GM23338 (cell line): ENCODE measurements around the gene APH1B. TPM values are rescaled to one million over a fixed set of nuclear protein-coding genes. Genes with fewer than 3 reads are reported as not detected.

Experiments used
- CREB1 ChIP-seq: fragments of 250-450 bp; sonication (Bioruptor Pico); IDR thresholded peaks from 2 replicates; pipeline ENCODE4 v1.5.0; 2020; ENCODE audit warnings: low read depth, mild to moderate bottlenecking, moderate library complexity
- CTCF ChIP-seq, 2 experiments: fragments of 200-600 bp in 1 of 2; sonication (generic) in 1 of 2; conservative IDR thresholded peaks; 2 replicates each; pipeline versions ENCODE4 v1.5.1 to v1.6.1; 2016 to 2017; ENCODE audit warnings: antibody characterized with exemption in 2 of 2, low read depth in 2 of 2, mild to moderate bottlenecking in 2 of 2, moderate library complexity in 1 of 2
- JUNB ChIP-seq: IDR thresholded peaks from one replicate; pipeline ENCODE4 v1.6.1; 2016; ENCODE audit warnings: antibody characterized with exemption; ENCODE audit not compliant: unreplicated experiment
- NANOG ChIP-seq: IDR thresholded peaks from 2 replicates; pipeline ENCODE4 v1.6.1; 2016; ENCODE audit warnings: antibody characterized with exemption, borderline replicate concordance
- REST ChIP-seq: IDR thresholded peaks from one replicate; pipeline ENCODE4 v1.6.1; 2018; ENCODE audit warnings: antibody characterized with exemption; ENCODE audit not compliant: unreplicated experiment
- STAT1 ChIP-seq: IDR thresholded peaks from one replicate; pipeline ENCODE4 v1.6.1; 2016; ENCODE audit warnings: antibody characterized with exemption; ENCODE audit not compliant: unreplicated experiment
- ZNF331 ChIP-seq: fragments of 250-450 bp; sonication (Bioruptor Pico); IDR thresholded peaks from 2 replicates; pipeline ENCODE4 v1.5.0; 2020; ENCODE audit warnings: low read depth, mild to moderate bottlenecking, moderate library complexity
- polyA plus RNA-seq: library from polyadenylated mRNA; unstranded; fragments of >200 nt; fragmentation: Nextera tagmentation; extraction: Ambion mirVana; gene quantifications from 2 replicates; pipeline ENCODE4 v1.2.1, GENCODE V29; 2016
- total RNA-seq: library from RNA; depleted of rRNA; stranded (reverse); fragments of >200 nt; shearing (Covaris generic); gene quantifications from 2 replicates; pipeline ENCODE4 v1.2.3, GENCODE V29; 2014; rRNA removed

Gene APH1B
- total and polyA plus RNA-seq, 2 experiments from 2014 or later = 14.3 to 24.4 TPM

- no peak for TF ChIP-seq REST
- TF ChIP-seq NANOG = no peak
- TF ChIP-seq CREB1 (CRISPR knock-in tag) = no peak
- TF ChIP-seq JUNB = no peak
- TF ChIP-seq ZNF331 (CRISPR knock-in tag) = no peak
- TF ChIP-seq CTCF (conservative IDR thresholded peaks at IDR 0.05; ENCODE audit: low read depth in 2 of 2) = no peak
- TF ChIP-seq STAT1 = no peak
Observed at GRCh38 chr15:63358241-63359029, 81.0 kb downstream of the APH1B start (continued).

Other genes starting within 250 kb of the APH1B start
- gene TPM1, start 234.9 kb upstream of the APH1B start, total RNA-seq = 412 and 449 TPM in 2 replicates
- 913 and 929 TPM in 2 replicates for gene TPM1, start 234.9 kb upstream of the APH1B start, polyA plus RNA-seq
- 15.2 and 18.6 TPM in 2 replicates for gene LACTB, start 155.7 kb upstream of the APH1B start, total RNA-seq
- gene LACTB, start 155.7 kb upstream of the APH1B start, polyA plus RNA-seq = 20.9 and 21.3 TPM in 2 replicates
- gene RPS27L, start 120.1 kb upstream of the APH1B start, total RNA-seq = 48.2 and 85.9 TPM in 2 replicates
- 1,011 and 1,086 TPM in 2 replicates for gene RPS27L, start 120.1 kb upstream of the APH1B start, polyA plus RNA-seq
- gene RAB8B, start 88.0 kb upstream of the APH1B start, total RNA-seq = 38.1 and 41.7 TPM in 2 replicates
- 23.2 and 23.5 TPM in 2 replicates for gene RAB8B, start 88.0 kb upstream of the APH1B start, polyA plus RNA-seq
- gene CA12, start 104.2 kb downstream of the APH1B start, total RNA-seq = 2.9 and 5.2 TPM in 2 replicates
- 2.7 and 2.9 TPM in 2 replicates for gene CA12, start 104.2 kb downstream of the APH1B start, polyA plus RNA-seq
- 9.7 and 22.5 TPM in 2 replicates for gene USP3, start 227.0 kb downstream of the APH1B start, total RNA-seq
- 7.6 and 9.9 TPM in 2 replicates for gene USP3, start 227.0 kb downstream of the APH1B start, polyA plus RNA-seq